NCI-H2196 treated with DMSO at 0.1 percent for 48 hours (cell line): ENCODE measurements around the gene PSMD13.
A peak's percentile ranks its signal among the peaks of the same experiment; 100 is the strongest.

Experiments used
- DNase-seq: peaks from one replicate; lab custom pipeline; 2025; ENCODE audit not compliant: unreplicated experiment; lab: John Stamatoyannopoulos, UW

The PSMD13 gene

GRCh38 chr11:270451-271318 lies 33.9 kb downstream of the PSMD13 start:
- DNase-seq, result no peak

- no peak for DNase-seq
These were observed 34.5 kb downstream of the PSMD13 start for GRCh38 chr11:271319-271715.

GRCh38 chr11:272195-272930 lies 35.6 kb downstream of the PSMD13 start:
- no peak for DNase-seq

GRCh38 chr11:272931-273198 lies 36.1 kb downstream of the PSMD13 start:
- no peak for DNase-seq

- no peak for DNase-seq
These were observed 39.4 kb downstream of the PSMD13 start for GRCh38 chr11:276219-276618.

GRCh38 chr11:278001-278951 lies 41.5 kb downstream of the PSMD13 start, which contains the start of gene NLRP6:
Gene NLRP6 (plus strand): TSS chr11:278407. CDS start chr11:278570, 163 bp downstream.
- DNase-seq, result no peak

GRCh38 chr11:279040-279965 lies 42.5 kb downstream of the PSMD13 start:
- DNase-seq, result no peak

- peak; percentile 41 for DNase-seq
These were observed 43.4 kb downstream of the PSMD13 start for GRCh38 chr11:279966-280705.

GRCh38 chr11:280706-281485 lies 44.1 kb downstream of the PSMD13 start:
- no peak for DNase-seq

GRCh38 chr11:281486-282161 lies 44.8 kb downstream of the PSMD13 start:
- no peak for DNase-seq

GRCh38 chr11:282171-282570 lies 45.4 kb downstream of the PSMD13 start:
- no peak for DNase-seq

GRCh38 chr11:282630-283360 lies 46.0 kb downstream of the PSMD13 start:
- DNase-seq, result no peak

GRCh38 chr11:283405-284104 lies 46.8 kb downstream of the PSMD13 start:
- DNase-seq, result no peak

GRCh38 chr11:284105-285020 lies 47.6 kb downstream of the PSMD13 start:
- no peak for DNase-seq

GRCh38 chr11:285021-285893 lies 48.5 kb downstream of the PSMD13 start:
- DNase-seq, result no peak
